ENCODE results near the gene MAST4.
A peak's percentile ranks its signal among the peaks of the same experiment; 100 is the strongest.

MAST4 gene

DNA sequence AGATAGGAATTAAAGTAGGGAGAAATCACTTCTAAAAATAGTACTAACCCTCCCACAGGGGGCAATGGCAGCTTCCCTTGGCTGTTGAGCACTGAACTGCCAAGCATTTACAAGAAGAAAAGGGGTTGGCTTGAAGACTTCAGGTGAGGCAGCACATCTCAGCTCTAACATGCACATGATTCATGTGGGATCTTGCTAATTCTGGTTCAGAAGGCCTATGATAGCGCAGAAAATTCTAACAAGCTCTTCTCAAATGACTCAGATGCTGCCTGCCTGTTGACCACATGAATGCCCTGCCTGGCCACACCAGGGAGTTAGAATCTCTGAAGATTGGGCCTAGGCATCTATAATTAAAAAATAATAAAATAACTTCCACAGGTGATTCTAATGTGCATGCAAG is 577.8 kb downstream of the MAST4 start:
- no peak for DNase-seq

GRCh38 chr5:67176936-67177335 is 580.7 kb downstream of the MAST4 start:
- DNase-seq, result no peak

- DNase-seq, result no peak
Observed at GRCh38 chr5:67178085-67178484, 581.9 kb downstream of the MAST4 start.

- no peak for DNase-seq
Observed at GRCh38 chr5:67178966-67179365, 582.8 kb downstream of the MAST4 start.

GRCh38 chr5:67179697-67180361 is 583.6 kb downstream of the MAST4 start:
- no peak for DNase-seq

DNA sequence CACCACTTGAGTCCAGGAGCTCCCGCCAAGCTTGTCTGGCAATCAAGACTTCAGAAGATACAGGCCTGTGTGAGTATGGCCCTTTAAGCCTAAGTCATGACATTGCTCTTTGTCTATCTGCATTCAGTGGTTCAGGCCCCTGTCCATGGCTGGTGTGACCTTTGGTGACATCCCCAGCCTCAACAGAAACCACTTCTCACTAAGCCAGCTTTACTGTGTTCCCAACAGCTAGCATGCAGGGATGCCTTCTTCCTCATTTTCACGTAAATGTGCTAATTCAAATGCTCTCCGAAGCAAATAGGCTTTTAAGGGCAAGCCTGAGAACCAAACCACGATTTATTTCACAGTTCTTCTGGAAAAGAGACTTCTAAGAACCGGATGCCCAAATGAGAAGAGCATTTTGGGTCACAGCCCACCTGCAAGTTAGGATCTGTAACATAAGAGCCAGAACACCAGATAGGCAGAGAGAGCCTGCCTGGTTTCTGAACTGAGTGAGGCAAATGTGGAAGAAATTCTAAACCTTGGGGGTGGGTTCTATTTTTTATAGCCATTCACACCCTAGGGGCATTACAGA is 585.5 kb downstream of the MAST4 start:
- peak in 2 of 56 donors; percentile 11 to 15 for DNase-seq

DNA sequence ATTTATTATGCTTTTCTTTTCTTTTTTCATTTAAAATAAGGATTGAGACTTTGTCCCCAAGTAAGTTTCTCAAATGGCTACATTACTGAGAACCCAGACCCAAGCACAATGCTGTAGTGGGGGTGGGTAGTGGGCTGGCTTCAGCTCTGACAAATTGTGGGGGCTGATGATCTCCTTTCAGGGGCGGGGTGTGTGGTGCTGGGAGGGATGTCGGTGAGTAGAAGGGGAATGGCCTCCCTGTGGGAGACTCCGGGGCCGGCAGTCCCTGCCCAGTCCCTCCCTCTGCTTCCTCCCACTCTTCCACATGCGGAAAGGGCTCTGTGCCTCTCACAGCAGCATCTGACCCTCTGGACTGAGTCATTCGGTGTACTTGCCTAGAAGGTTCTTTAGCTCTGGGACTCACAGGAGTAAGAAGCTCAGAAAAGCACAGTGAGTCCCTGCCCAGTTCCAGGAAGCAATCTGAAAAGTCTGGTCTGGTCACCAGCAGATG is 586.2 kb downstream of the MAST4 start:
- DNase-seq, result peak in 9 of 56 donors; percentile 9 to 52 (median 24)

GRCh38 chr5:67183859-67184258 is 587.7 kb downstream of the MAST4 start:
- no peak for DNase-seq

- DNase-seq, result no peak
Observed at GRCh38 chr5:67187006-67187715, 591.0 kb downstream of the MAST4 start.

GRCh38 chr5:67188274-67189078 is 592.3 kb downstream of the MAST4 start:
- DNase-seq, result no peak

- DNase-seq, result no peak
Observed at GRCh38 chr5:67189079-67189354, 592.8 kb downstream of the MAST4 start.

DNA sequence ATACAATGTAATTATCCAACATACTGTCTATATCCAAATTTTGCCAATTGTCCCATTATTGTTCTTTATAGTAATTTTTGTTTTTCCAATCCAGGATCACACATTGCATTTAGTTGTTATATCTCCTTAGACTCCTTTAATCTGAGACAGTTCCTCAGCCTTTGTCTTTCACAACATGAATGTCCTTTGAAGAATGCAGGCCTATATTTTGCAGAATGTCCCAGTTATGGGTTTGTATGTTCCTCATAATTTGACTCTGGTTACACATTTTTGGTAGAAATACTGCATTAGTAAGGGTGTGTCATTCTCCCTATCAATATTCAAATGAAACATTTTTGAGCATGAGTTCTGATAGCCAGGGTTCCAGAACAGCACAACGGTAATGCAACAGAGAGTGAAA is 593.7 kb downstream of the MAST4 start:
- DNase-seq, result no peak

- no peak for DNase-seq
Observed at GRCh38 chr5:67190410-67190809, 594.2 kb downstream of the MAST4 start.

DNA sequence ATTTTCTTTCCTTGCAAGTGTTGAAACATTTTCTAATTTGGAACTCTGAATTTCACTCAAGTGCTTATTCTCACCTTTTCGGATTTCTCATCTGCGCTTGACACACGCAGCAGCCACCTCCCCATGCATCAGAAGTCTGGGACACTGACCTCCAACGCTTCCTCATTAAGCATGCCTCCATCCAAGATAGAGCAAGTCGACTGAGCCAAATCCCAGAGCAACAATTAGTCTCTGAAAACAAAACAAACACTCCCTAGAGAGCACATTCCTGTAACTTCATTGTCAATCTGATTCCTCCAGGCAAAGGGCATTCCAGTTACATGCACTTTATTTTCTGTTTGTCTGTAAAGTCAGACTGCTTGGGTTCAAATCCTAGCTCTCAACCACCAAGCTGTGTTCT is 594.7 kb downstream of the MAST4 start:
- DNase-seq, result no peak

GRCh38 chr5:67192719-67193438 is 596.7 kb downstream of the MAST4 start:
- peak in 8 of 56 donors; percentile 4 to 44 (median 24) for DNase-seq

DNA sequence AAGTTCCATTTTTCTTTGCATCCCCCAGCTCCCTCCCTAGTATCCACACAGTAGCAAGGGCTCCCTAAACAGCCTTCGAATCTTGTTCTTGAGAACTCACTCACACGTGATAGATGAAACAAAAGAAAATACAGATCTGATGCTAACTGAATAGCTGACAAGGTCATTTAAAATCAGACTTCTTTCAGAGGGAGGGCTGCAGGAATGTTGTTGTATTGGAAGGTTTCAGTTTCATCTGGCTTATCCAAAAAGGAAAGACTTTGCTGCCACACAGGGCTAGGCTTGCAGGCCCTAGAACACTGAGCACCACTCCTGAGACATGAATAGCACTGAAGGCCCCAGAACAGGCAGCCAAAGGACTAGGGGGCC is 597.2 kb downstream of the MAST4 start:
- peak in 1 of 56 donors; percentile 8 for DNase-seq

DNA sequence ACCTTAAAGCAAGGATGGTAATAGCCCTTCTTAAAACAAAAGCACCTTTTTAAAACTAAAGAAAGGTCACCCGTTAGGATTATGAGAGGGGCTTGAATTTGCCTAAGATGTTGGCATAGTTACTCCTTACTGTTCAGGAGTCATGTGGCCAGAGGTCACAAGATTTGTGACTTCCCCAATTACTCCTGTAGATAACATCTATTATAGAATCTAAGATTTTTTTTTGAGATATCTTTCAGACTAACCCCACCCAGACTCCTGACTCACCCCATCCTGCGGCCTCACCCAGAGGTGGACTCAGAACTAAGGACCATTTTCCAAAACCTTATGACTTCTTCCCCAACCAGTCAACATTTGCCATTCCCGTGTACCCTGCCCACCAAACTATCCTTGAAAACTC is 598.0 kb downstream of the MAST4 start:
- DNase-seq, result no peak

DNA sequence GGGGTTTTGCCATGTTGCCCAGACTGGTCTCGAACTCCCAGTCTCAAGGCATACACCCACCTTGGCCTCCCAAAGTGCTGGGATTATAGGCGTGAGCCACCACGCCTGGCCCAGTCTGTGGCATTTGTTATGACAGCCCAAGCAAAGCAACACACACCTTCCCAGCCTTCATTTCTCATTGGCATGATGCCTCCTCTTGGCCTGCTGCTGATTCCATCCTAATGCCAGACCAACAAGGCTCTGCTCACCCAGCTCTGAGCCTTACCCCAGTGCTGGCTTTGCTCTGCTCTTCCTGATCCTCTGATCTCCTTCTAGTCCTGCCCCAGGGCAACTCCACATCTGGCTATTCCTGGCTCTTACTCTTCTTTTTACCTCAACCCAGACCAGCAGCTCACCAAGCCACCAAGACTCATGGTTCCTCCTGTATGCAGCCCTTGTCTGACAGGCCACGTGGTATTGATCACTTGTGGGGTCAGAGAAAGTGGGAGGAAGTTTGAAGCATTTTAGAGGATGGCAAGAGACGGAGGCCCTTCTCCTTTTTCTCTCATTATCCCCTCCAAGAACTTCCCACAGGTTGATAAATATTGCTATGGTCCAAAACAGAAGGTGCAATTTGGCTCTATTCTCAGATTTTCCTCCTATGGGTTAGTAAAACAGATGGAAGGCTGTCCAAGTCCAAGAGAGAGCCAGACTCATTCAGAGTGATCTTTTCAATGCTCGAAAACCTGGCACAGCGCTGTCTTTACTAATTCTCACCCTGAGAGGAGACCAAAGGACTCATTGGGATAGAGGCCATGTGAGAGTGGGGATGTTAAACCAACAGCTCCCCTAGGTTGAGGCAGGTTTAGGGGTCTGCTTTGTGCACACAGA is 599.4 kb downstream of the MAST4 start:
- DNase-seq, result peak in 3 of 56 donors; percentile 15 to 31 (median 17)

GRCh38 chr5:67196537-67197059 is 600.4 kb downstream of the MAST4 start, which contains the start of gene CD180:
Gene CD180 (minus strand): TSS chr5:67196799. CDS start chr5:67196641, 158 bp downstream.
- DNase-seq, result peak in 47 of 56 donors; percentile 10 to 83 (median 50)

GRCh38 chr5:67197536-67197935 is 601.3 kb downstream of the MAST4 start:
- DNase-seq, result no peak

Data from amygdala (tissue), 56 donors.